ENCODE data around the gene REEP6. TPM values are rescaled to one million over a fixed set of nuclear protein-coding genes. Genes with fewer than 3 reads are reported as not detected.

Gene REEP6
- total RNA-seq = 5.2 and 7.6 TPM in 2 replicates

DNA sequence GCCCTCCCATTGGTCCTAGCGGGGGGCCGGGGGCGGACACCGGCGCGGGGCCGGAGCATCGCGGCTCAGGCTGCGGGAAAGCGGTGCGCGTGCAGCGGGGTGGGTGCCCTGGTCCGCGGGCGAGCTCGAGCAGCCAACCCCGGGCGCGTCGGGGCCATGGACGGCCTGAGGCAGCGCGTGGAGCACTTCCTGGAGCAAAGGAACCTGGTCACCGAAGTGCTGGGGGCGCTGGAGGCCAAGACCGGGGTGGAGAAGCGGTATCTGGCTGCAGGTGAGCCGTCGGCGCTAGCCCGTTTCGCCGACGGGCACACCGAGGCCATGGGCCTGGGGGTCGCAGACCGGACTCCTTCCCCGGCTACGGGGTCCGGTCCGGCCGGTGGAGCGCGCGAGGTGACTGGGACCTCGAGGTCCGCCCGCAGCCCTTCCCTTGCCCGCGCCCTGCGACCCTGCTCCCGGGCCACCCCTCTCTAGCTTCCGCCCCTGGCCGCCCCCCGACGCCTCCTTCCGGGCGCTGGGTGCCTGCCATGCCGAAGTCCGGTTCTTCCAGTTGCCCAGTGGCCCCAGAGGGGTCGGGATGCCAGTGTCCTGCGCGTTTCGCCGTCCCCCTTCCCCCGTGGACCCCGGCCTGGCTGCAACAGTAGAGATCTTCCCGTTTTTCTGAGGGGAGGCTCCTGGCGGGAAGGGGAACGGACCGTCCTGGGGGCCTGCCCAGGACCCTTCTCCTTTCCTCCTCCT is at the start of gene REEP6:
Gene REEP6, plus strand, starts transcription at position 68 of the 735 bp plus-strand sequence. Its CDS starts 89 bp downstream, at position 157.

DNA sequence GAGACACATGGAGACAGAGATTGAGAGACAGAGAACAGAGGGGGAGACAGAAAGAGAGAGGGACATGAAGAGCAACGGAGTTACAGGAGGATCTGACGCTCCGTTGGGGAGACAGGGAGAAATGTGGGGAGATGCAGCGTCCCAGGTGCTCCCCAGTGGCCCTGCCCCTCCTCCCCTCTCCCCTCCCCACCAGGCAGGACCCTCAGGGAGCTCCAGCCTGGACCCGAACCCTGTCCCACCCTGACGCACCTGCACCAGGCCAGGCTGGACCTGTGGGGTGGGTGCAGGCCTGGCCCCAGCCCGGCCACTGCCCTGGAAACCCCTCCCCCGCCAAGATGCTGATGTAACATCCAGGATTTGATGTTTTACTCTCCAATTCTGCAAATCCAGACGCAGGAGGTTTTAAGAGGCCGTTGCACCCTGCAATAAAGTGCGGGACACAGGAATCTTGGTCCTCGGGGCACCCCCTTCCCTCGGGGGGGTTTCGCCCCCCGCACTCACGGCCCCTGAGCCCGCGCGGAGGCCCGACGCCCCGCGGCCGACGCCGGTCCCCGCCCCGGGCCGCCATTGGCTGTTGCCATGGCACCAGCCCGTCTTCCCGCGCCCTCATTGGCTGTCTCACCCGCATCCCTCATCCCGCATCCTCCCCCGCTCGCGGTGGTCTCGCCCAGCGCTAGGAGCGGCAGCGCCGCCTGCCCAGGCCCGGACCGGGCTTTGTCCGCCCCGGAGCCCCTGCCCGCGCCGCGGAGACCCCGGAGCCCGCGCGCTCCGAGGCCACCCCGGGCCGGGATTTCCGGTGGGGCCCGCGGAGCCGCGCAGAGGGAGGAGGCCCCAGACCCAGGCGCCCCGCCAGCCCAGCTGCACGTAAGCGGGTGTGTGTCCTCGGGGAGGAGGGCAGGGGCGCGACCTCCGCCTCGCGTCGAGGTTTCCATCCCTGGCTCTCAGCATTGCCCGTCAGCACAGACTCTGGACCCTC is 41.2 kb upstream of the REEP6 start, which contains the start of gene APC2:
Gene APC2, plus strand, starts transcription at position 655 of the 976 bp plus-strand sequence. CDS start 2,881 bp downstream, outside the sequence.

DNA sequence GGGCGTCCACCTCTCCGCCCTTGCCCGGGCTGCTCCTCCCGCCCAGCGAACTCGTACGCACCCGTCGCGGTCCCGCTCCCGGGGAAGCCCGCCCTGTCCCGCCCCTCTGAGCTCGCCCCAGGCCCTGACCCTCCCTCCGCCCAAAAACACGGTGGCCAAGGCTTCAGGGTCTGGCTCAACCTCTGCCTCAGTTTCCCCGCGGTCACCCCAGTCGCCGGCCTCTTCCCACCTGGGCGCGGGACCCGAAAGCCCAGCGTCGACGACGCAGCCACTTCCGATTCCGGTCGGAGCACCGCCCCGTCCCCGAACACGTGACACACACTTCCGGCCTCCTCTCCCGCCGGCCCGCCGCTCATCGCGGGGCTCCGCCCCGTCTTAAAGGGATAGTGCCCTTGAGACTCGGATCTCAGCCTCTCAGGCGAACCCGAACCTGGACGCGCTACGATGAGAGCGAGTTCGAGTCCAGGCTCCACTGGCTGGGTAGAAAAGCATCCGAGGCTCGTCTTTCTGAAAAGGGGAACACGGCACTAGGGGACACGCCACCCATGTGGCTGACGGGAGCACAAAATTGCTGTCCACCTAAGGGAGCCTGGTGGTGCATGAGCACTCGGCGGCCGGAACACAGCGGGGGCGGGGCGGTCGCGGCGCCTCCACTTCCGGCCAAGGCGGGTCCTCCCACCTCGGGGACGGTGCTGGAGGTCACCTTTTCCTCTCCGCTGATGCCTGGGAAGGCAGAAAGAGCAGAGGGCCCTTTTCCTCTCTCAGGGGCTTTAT is 11.9 kb upstream of the REEP6 start, which contains the start of gene C19orf25:
Gene C19orf25, minus strand, starts transcription at position 282 of the 774 bp plus-strand sequence. CDS start 312 bp downstream, outside the sequence.

DNA sequence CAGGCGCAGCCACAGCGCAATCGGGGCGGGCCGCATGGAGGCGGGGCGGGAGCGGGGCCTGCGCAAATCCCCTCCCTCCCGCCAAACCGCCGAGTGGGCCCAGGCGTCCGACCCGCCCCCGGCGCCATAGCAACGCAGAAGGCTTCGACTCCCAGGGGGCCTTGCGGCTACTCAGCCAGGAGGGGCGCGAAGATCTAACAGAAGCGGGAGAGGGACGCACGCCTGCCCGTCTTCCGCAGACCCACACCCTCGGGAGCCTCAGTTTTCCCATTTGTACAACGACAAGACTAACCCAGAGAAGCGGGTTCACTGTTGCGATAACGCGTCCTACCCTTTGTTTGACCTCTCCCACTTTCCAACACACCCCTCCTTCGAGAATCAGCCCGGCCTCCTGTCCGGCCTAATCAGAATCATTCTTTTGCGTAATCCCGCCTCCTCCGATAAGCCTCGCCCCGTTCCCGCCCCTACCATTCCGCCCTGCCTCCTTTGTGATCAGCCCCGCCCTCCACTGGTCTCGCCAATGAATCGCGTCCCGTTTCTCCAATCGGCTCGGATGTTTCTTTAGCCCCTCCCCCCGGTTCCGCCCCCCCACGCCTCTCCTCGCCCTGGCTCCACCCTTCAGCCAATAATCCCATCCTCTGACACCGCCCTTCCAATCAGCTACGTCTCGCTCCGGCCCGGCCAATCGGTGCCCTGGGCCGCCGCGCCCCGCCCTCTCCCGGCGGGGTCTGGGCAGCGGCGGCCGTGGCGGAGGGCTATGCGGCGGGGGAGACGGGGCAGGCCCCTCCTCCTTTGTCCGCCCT is 469 bp upstream of the REEP6 start, which contains the start of gene PCSK4:
Gene PCSK4, minus strand, starts transcription at position 40 of the 803 bp plus-strand sequence. Its CDS starts 4 bp downstream, at position 36.

DNA sequence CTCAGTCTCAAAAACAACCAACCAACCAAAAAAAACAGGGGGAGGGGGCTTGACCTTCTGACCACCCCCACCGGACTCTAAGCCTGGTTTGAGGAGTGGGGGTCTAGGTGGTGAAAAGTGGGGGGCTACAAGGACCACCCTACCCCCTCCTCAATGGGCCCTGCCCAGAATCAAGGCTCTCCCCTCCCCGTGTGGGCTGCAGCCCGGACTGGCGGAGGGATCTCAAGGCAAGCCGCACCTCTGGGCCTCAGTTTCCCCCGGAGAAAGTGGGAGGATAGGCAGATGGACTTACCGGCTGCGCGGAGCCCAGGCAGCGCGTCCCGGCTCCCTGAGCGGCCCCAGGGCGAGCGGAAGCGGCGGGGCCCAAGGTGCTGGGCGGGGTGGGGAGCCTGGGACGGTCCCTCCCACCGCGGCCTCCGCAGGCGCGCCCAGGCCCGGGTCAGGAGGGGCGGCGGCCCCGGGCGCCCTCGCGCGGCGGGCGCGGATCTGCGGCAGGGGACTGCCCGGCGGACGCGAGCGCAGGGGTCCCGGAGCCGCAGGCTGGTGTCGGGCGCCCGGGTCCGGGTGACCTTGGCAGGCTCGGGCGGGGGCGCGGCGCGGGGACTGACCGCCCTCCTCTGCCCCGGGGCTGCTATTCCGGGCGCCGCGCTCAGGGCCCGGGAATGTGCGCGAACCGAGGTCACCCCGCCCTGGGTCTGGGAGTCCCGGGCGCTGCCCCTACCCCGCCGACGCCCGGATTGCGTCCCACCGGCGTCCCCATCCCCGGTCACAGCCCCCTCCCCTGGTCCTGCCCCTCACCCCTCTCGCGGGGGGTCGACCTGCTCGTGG is 21.9 kb downstream of the REEP6 start, which contains the start of gene ADAMTSL5:
Gene ADAMTSL5, minus strand, starts transcription at position 349 of the 828 bp plus-strand sequence. CDS start 2,076 bp downstream, outside the sequence.

DNA sequence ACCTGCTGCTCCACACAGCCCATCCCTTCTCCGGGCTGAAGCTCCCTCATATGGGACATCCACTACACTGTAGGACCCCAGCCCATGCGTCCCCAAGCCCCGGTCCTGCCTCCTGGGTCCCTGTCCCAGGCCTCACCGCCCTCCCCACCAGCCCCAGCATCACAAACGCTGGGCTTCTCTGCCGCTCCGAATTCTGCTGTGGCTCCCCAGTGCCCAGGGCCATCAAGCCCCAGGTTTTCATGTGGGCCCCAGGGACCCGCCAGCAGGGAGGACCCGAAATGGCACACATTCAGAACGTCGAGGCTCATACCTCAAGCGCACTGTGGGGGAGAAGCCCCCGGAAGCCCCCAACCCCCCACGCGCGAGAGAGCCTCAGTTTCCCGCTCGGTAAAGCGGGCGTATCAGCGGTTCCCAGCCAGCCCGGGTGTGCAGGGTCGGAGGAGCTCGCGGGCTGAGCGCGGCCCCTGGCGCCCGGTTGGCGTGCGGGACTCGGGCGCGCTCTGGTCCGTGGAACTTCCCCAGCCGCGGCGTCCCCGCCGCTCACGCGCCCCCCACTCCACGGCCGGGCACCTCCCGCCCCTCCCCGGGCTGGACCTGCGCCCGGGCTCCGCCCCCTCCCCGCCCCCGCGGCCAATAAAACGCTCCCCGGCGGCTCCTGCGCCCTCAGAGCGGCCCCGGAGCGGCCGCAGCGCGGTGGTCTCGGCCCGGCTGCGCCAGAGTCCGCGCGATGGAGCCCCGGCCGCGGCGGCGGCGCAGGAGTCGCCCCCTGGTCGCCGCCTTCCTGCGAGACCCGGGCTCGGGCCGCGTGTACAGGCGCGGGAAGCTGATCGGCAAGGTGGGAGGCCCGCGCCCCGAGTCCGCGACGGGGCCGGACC is 32.7 kb downstream of the REEP6 start, which contains the start of gene PLK5:
Gene PLK5, plus strand, starts transcription at position 666 of the 875 bp plus-strand sequence. CDS start 2,920 bp downstream, outside the sequence.

Other genes starting within 250 kb of the REEP6 start
- gene ATP5F1D, start 249.4 kb upstream of the REEP6 start, total RNA-seq = 145 and 173 TPM in 2 replicates
- gene MIDN, start 242.6 kb upstream of the REEP6 start, total RNA-seq = 47.1 and 61.0 TPM in 2 replicates
- 119 and 190 TPM in 2 replicates for gene CIRBP, start 221.8 kb upstream of the REEP6 start, total RNA-seq
- 92.3 and 109 TPM in 2 replicates for gene FAM174C, start 215.7 kb upstream of the REEP6 start, total RNA-seq
- gene EFNA2, start 205.3 kb upstream of the REEP6 start, total RNA-seq = 0.65 and 2.3 TPM in 2 replicates
- gene NDUFS7, start 107.3 kb upstream of the REEP6 start, total RNA-seq = 172 and 183 TPM in 2 replicates
- 21.5 and 44.2 TPM in 2 replicates for gene GAMT, start 89.6 kb upstream of the REEP6 start, total RNA-seq
- 71.4 and 138 TPM in 2 replicates for gene DAZAP1, start 83.6 kb upstream of the REEP6 start, total RNA-seq
- 1,692 and 1,880 TPM in 2 replicates for gene RPS15, start 52.8 kb upstream of the REEP6 start, total RNA-seq
- 0.98 and 1.0 TPM in 2 replicates for gene APC2, start 41.1 kb upstream of the REEP6 start, total RNA-seq
- 26.1 and 55.5 TPM in 2 replicates for gene C19orf25, start 12.0 kb upstream of the REEP6 start, total RNA-seq
- 3.9 and 10.8 TPM in 2 replicates for gene PCSK4, start 831 bp upstream of the REEP6 start, total RNA-seq
- 0.65 and 4.4 TPM in 2 replicates for gene ADAMTSL5, start 21.8 kb downstream of the REEP6 start, total RNA-seq
- 0.13 TPM in 1 of 2 replicates, not detected in the other for gene PLK5, start 32.9 kb downstream of the REEP6 start, total RNA-seq
- gene MEX3D, start 77.1 kb downstream of the REEP6 start, total RNA-seq = 72.6 and 109 TPM in 2 replicates
- gene MBD3, start 101.7 kb downstream of the REEP6 start, total RNA-seq = 119 and 157 TPM in 2 replicates
- gene UQCR11, start 114.3 kb downstream of the REEP6 start, total RNA-seq = 101 and 169 TPM in 2 replicates
- gene TCF3, start 161.4 kb downstream of the REEP6 start, total RNA-seq = 164 and 236 TPM in 2 replicates